ENCODE results near the gene CAMK2A. TPM values are rescaled to one million over a fixed set of nuclear protein-coding genes. Genes with fewer than 3 reads are reported as not detected.

The CAMK2A gene
- total and polyA plus RNA-seq, 2 experiments from 2014 or later, result 0.18 TPM; not detected in 1

GRCh38 chr5:150270541-150271295 is 18.9 kb downstream of the CAMK2A start (continued):
- TF ChIP-seq, protein P1, sequence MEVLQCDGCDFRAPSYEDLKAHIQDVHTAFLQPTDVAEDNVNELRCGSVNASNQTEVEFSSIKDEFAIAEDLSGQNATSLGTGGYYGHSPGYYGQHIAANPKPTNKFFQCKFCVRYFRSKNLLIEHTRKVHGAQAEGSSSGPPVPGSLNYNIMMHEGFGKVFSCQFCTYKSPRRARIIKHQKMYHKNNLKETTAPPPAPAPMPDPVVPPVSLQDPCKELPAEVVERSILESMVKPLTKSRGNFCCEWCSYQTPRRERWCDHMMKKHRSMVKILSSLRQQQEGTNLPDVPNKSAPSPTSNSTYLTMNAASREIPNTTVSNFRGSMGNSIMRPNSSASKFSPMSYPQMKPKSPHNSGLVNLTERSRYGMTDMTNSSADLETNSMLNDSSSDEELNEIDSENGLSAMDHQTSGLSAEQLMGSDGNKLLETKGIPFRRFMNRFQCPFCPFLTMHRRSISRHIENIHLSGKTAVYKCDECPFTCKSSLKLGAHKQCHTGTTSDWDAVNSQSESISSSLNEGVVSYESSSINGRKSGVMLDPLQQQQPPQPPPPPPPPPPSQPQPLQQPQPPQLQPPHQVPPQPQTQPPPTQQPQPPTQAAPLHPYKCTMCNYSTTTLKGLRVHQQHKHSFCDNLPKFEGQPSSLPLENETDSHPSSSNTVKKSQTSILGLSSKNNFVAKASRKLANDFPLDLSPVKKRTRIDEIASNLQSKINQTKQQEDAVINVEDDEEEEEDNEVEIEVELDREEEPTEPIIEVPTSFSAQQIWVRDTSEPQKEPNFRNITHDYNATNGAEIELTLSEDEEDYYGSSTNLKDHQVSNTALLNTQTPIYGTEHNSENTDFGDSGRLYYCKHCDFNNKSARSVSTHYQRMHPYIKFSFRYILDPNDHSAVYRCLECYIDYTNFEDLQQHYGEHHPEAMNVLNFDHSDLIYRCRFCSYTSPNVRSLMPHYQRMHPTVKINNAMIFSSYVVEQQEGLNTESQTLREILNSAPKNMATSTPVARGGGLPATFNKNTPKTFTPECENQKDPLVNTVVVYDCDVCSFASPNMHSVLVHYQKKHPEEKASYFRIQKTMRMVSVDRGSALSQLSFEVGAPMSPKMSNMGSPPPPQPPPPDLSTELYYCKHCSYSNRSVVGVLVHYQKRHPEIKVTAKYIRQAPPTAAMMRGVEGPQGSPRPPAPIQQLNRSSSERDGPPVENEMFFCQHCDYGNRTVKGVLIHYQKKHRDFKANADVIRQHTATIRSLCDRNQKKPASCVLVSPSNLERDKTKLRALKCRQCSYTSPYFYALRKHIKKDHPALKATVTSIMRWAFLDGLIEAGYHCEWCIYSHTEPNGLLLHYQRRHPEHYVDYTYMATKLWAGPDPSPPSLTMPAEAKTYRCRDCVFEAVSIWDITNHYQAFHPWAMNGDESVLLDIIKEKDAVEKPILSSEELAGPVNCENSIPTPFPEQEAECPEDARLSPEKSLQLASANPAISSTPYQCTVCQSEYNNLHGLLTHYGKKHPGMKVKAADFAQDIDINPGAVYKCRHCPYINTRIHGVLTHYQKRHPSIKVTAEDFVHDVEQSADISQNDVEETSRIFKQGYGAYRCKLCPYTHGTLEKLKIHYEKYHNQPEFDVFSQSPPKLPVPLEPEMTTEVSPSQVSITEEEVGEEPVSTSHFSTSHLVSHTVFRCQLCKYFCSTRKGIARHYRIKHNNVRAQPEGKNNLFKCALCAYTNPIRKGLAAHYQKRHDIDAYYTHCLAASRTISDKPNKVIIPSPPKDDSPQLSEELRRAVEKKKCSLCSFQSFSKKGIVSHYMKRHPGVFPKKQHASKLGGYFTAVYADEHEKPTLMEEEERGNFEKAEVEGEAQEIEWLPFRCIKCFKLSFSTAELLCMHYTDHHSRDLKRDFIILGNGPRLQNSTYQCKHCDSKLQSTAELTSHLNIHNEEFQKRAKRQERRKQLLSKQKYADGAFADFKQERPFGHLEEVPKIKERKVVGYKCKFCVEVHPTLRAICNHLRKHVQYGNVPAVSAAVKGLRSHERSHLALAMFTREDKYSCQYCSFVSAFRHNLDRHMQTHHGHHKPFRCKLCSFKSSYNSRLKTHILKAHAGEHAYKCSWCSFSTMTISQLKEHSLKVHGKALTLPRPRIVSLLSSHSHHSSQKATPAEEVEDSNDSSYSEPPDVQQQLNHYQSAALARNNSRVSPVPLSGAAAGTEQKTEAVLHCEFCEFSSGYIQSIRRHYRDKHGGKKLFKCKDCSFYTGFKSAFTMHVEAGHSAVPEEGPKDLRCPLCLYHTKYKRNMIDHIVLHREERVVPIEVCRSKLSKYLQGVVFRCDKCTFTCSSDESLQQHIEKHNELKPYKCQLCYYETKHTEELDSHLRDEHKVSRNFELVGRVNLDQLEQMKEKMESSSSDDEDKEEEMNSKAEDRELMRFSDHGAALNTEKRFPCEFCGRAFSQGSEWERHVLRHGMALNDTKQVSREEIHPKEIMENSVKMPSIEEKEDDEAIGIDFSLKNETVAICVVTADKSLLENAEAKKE (CRISPR knock-in tag; IDR thresholded peaks at IDR 0.05), result no peak
- TF ChIP-seq ZNF114 (CRISPR knock-in tag; IDR thresholded peaks at IDR 0.05), result no peak

DNA sequence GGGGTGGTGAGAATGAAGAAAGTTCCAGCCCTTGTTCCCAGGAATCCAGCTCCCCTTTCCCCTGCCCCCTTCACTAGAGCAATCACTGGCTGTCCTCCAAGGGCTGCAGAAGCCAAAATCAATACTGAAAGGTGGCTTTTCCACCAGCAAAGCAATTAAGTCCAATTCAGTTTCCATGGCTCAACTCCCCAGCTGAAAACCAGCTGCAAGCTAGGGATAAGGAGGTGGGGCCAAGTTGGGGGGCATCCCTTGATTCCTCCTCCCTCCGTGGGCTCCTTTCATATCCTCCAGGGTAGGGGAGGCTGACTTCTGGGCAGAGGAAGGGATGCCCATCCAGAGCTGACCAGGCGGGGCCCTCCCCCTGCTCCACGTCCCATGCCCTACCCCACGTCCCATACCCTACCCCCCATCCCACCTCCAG is 22.7 kb downstream of the CAMK2A start:
- Histone ChIP-seq H4K20me1 (replicated peaks; ENCODE audit: insufficient read depth) (no peaks in the 10 kb centered on the region), H3K4me1 (ENCODE audit: insufficient read depth) (no peaks in the 10 kb centered on the region; the same call in 1 of the 2 replicates), H3K27me3 (ENCODE audit: insufficient read depth) (no peaks in the 10 kb centered on the region), H3K4me3 (no peak overlapping the region), H3K79me2 (replicated peaks; ENCODE audit: insufficient read depth) (no peaks in the 10 kb centered on the region), H3K4me2 (no peak overlapping the region), H2AFZ (no peak overlapping the region), H3K36me3 (ENCODE audit: insufficient read depth) (no peaks in the 10 kb centered on the region), H3K27ac (ENCODE audit: low read depth) (no peak overlapping the region), H3K9me2 (ENCODE audit: insufficient read depth) (no peaks in the 10 kb centered on the region), H3F3A (replicated peaks; ENCODE audit: low read depth) (no peaks in the 10 kb centered on the region)
- peak; percentile 12; the same call in 1 of the 3 replicates for ATAC-seq
- no peaks in the 10 kb centered on the region; the same call in 2 of the 3 replicates for H3K9me3 Mint-ChIP-seq
- H3K4me3 Mint-ChIP-seq, result no peak overlapping the region
- H3K27me3 Mint-ChIP-seq (ENCODE audit: insufficient read depth, low read depth, poor library complexity), result peaks cover 21% of the 10 kb centered on the region
- peak; percentile 15 for DNase-seq (ENCODE audit: low spot score)
- peaks cover 32% of the 10 kb centered on the region for H3K4me1 Mint-ChIP-seq
- no peak overlapping the region for H3K27ac Mint-ChIP-seq
- H3K36me3 Mint-ChIP-seq (ENCODE audit: low read depth), result no peaks in the 10 kb centered on the region
- TF ChIP-seq ETS1 (IDR thresholded peaks at IDR 0.05), result no peak
- TF ChIP-seq ZNF114 (CRISPR knock-in tag; IDR thresholded peaks at IDR 0.05), result no peak
- TF ChIP-seq ZNF331 (CRISPR knock-in tag; IDR thresholded peaks at IDR 0.05; ENCODE audit: low read depth), result no peak
- TF ChIP-seq, protein P1 (CRISPR knock-in tag; IDR thresholded peaks at IDR 0.05), result no peak
